GM12891 (cell line): Measurements from ENCODE around the gene CEP57L1.

Experiments
- POLR2AphosphoS5 ChIP-seq: IDR thresholded peaks from 2 replicates; pipeline ENCODE4 v1.6.1; 2011; ENCODE audit warnings: low read depth, low read length, control low read depth
- TAF1 ChIP-seq: IDR thresholded peaks from 2 replicates; pipeline ENCODE4 v1.6.1; 2011; ENCODE audit warnings: low read depth, low read length, control low read depth

- TF ChIP-seq TAF1 (no peak), POLR2AphosphoS5 (no peak)
Measured at GRCh38 chr6:109165392-109165974, 70.2 kb downstream of the CEP57L1 start.
